WTC11 (cell line): Measurements from ENCODE around the gene TUBA4B. TPM values are rescaled to one million over a fixed set of nuclear protein-coding genes. Genes with fewer than 3 reads are reported as not detected.

Experiments
- ATAC-seq: fragments of 200-7000 bp; cut with Tn5 transposase; 2 replicates; pipeline ENCODE4 v1.10.0; 2021; ENCODE audit warnings: mild to moderate bottlenecking, moderate library complexity
- CTCF ChIA-PET: fragments of 300-600 bp; sonication (Branson Sonifier 250); formaldehyde crosslinking; loops from one replicate; lab custom pipeline; 2021; ENCODE audit warnings: antibody characterized with exemption; lab: Charles Lee
- POLR2A ChIA-PET: fragments of 350-600 bp; sonication (Branson Sonifier 250); formaldehyde crosslinking; loops from one replicate; lab custom pipeline; 2021; ENCODE audit warnings: antibody characterized with exemption; lab: Charles Lee
- DNase-seq: peaks from one replicate; pipeline ENCODE4 v3.0.0; 2021; ENCODE audit warnings: low spot score
- H3K27ac Mint-ChIP-seq: 2 replicates; pipeline ENCODE4 v1.8.0; 2021; ENCODE audit warnings: mixed read lengths
- H3K27me3 Mint-ChIP-seq: 2 replicates; pipeline ENCODE4 v1.8.0; 2021; ENCODE audit warnings: low read depth, mild to moderate bottlenecking, moderate library complexity, mixed read lengths
- H3K36me3 Mint-ChIP-seq: 2 replicates; pipeline ENCODE4 v1.8.0; 2021; ENCODE audit warnings: mixed read lengths
- H3K4me1 Mint-ChIP-seq: 2 replicates; pipeline ENCODE4 v1.8.0; 2022; ENCODE audit warnings: mixed read lengths
- H3K4me3 Mint-ChIP-seq: 2 replicates; pipeline ENCODE4 v1.8.0; 2021; ENCODE audit warnings: mild to moderate bottlenecking, moderate library complexity, mixed read lengths
- H3K9me3 Mint-ChIP-seq: 2 replicates; pipeline ENCODE4 v1.8.0; 2021; ENCODE audit warnings: mixed read lengths
- CBFB ChIP-seq: sonication (generic); formaldehyde crosslinking; IDR thresholded peaks from 2 replicates; pipeline ENCODE4 v1.8.1; 2022; ENCODE audit warnings: mild to moderate bottlenecking, low read depth, missing genetic modification reagents
- CREB1 ChIP-seq: sonication (generic); formaldehyde crosslinking; IDR thresholded peaks from 2 replicates; pipeline ENCODE4 v1.8.0; 2023; ENCODE audit warnings: mild to moderate bottlenecking, missing genetic modification reagents
- CREM ChIP-seq: sonication (generic); formaldehyde crosslinking; IDR thresholded peaks from 2 replicates; pipeline ENCODE4 v1.8.1; 2022; ENCODE audit warnings: mild to moderate bottlenecking, missing genetic modification reagents, moderate library complexity
- ELF4 ChIP-seq: sonication (generic); formaldehyde crosslinking; IDR thresholded peaks from 2 replicates; pipeline ENCODE4 v1.8.1; 2022; ENCODE audit warnings: low read depth, mild to moderate bottlenecking, moderate library complexity, missing genetic modification reagents
- FOXJ3 ChIP-seq: sonication (generic); formaldehyde crosslinking; IDR thresholded peaks from 2 replicates; pipeline ENCODE4 v1.9.0; 2021; ENCODE audit warnings: missing genetic modification reagents, mild to moderate bottlenecking, borderline replicate concordance
- FOXK1 ChIP-seq: sonication (generic); formaldehyde crosslinking; IDR thresholded peaks from 2 replicates; pipeline ENCODE4 v1.8.0; 2022; ENCODE audit warnings: mild to moderate bottlenecking, moderate library complexity, missing genetic modification reagents
- KAT7 ChIP-seq: sonication (generic); formaldehyde crosslinking; IDR thresholded peaks from 2 replicates; pipeline ENCODE4 v1.8.1; 2023; ENCODE audit warnings: missing genetic modification reagents, mild to moderate bottlenecking, borderline replicate concordance
- MXD4 ChIP-seq: fragments of 250-450 bp; sonication (Bioruptor Pico); IDR thresholded peaks from 2 replicates; pipeline ENCODE4 v1.8.0; 2021; ENCODE audit warnings: mild to moderate bottlenecking, moderate library complexity, borderline replicate concordance
- NFE2L1 ChIP-seq: sonication (generic); formaldehyde crosslinking; IDR thresholded peaks from 2 replicates; pipeline ENCODE4 v1.8.1; 2023; ENCODE audit warnings: missing genetic modification reagents
- NR1H2 ChIP-seq: sonication (generic); formaldehyde crosslinking; IDR thresholded peaks from 2 replicates; pipeline ENCODE4 v1.9.0; 2021; ENCODE audit warnings: mild to moderate bottlenecking, moderate library complexity, missing genetic modification reagents
- NR3C1 ChIP-seq: sonication (generic); formaldehyde crosslinking; conservative IDR thresholded peaks from 2 replicates; pipeline ENCODE4 v1.8.1; 2023; ENCODE audit warnings: low read depth, mild to moderate bottlenecking, missing genetic modification reagents
- SOX15 ChIP-seq: fragments of 250-450 bp; sonication (Bioruptor Pico); IDR thresholded peaks from 2 replicates; pipeline ENCODE4 v1.9.0; 2021; ENCODE audit warnings: mild to moderate bottlenecking
- ZBTB21 ChIP-seq: sonication (generic); formaldehyde crosslinking; IDR thresholded peaks from 2 replicates; pipeline ENCODE4 v1.8.1; 2023; ENCODE audit warnings: mild to moderate bottlenecking, missing genetic modification reagents, borderline replicate concordance
- ZNF219 ChIP-seq: sonication (generic); formaldehyde crosslinking; IDR thresholded peaks from 2 replicates; pipeline ENCODE4 v1.8.0; 2023; ENCODE audit warnings: missing genetic modification reagents, mild to moderate bottlenecking, borderline replicate concordance
- ZNF317 ChIP-seq: sonication (generic); formaldehyde crosslinking; IDR thresholded peaks from 2 replicates; pipeline ENCODE4 v1.8.1; 2023; ENCODE audit warnings: low read depth, mild to moderate bottlenecking, moderate library complexity, missing genetic modification reagents, borderline replicate concordance
- ZNF396 ChIP-seq: fragments of 250-450 bp; sonication (Bioruptor Pico); IDR thresholded peaks from 2 replicates; pipeline ENCODE4 v1.8.0; 2021; ENCODE audit warnings: mild to moderate bottlenecking, moderate library complexity, borderline replicate concordance
- ZNF671 ChIP-seq: fragments of 250-450 bp; sonication (Bioruptor Pico); IDR thresholded peaks from 2 replicates; pipeline ENCODE4 v1.8.0; 2021; ENCODE audit warnings: mild to moderate bottlenecking
- total RNA-seq: library from RNA; stranded (reverse); gene quantifications from 3 replicates; pipeline ENCODE4 v1.2.3, GENCODE V29; 2021
- TF ChIP-seq, protein P1 (sequence below): sonication (generic); formaldehyde crosslinking; IDR thresholded peaks from 2 replicates; pipeline ENCODE4 v1.8.1; 2023; ENCODE audit warnings: mild to moderate bottlenecking, moderate library complexity, missing genetic modification reagents
- TF ChIP-seq, protein P2 (sequence below): sonication (generic); formaldehyde crosslinking; IDR thresholded peaks from 2 replicates; pipeline ENCODE4 v1.8.0; 2022; ENCODE audit warnings: mild to moderate bottlenecking, missing genetic modification reagents
- TF ChIP-seq, protein P3 (sequence below): sonication (generic); formaldehyde crosslinking; IDR thresholded peaks from 2 replicates; pipeline ENCODE4 v1.8.0; 2023; ENCODE audit warnings: mild to moderate bottlenecking, missing genetic modification reagents
- TF ChIP-seq, protein P4 (sequence below): sonication (generic); formaldehyde crosslinking; conservative IDR thresholded peaks from 2 replicates; pipeline ENCODE4 v1.8.1; 2022; ENCODE audit warnings: mild to moderate bottlenecking, missing genetic modification reagents
- TF ChIP-seq, protein P5 (sequence below): sonication (generic); formaldehyde crosslinking; IDR thresholded peaks from 2 replicates; pipeline ENCODE4 v1.8.0; 2023; ENCODE audit warnings: missing genetic modification reagents
- TF ChIP-seq, protein P6 (sequence below): fragments of 250-450 bp; sonication (Bioruptor Pico); IDR thresholded peaks from 2 replicates; pipeline ENCODE4 v1.9.0; 2021; ENCODE audit warnings: mild to moderate bottlenecking
- TF ChIP-seq, protein P7 (sequence below): sonication (generic); formaldehyde crosslinking; IDR thresholded peaks from 2 replicates; pipeline ENCODE4 v1.8.0; 2022; ENCODE audit warnings: mild to moderate bottlenecking, missing genetic modification reagents
- TF ChIP-seq, protein P8 (sequence below): sonication (generic); formaldehyde crosslinking; conservative IDR thresholded peaks from 2 replicates; pipeline ENCODE4 v1.8.1; 2023; ENCODE audit warnings: mild to moderate bottlenecking, low read depth, missing genetic modification reagents, moderate library complexity

Gene TUBA4B
- total RNA-seq, 1 experiment from 2014 or later: 0.20 TPM

DNA sequence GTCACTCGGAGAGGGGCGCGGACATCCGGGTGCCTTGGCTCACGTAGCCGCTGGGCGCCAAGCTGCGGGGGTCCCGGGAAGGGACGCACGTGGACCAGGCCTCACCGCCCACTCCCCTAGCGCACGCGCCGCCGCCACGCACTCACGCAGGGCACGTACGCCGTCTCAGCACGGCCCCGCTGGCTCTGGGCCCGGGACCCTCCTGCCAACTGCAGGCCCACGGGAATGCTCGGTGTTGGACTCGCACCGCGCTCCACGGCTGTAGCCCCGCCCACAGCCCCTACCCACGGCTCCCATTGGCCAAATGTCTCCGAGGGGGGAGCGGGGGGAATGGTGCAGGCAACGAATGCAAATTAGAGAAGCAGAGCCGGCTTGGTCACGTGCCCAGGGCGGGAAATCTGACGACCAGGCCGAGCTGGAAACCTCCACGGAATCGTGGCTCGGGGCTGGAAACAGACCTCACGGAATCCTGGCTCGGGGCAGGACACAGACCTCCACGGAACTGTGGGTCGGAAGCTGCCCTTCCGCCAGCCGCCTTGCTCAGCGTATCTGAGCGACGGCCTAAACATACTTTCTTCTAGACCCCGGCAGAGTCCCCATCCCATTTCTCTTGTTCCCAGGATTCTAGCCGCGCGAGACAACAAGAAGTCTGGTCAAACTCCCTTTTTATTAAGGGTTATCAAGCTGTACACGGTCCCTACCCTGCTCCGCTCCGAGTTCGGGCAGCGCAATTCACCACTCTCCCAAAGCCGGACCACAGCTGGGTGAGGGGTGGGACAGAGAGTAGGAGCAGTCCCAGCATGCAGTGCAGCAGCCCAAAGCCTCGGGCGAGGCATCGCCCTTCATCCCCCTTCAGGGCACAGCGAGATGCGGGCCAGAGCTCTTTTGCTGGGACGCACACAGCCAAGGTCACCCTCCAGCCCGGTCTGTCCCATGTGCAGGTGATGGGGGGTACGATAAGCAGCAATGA, 34.0 kb upstream of the TUBA4B start, which contains the start of gene ABCB6:
Gene ABCB6, minus strand, starts transcription at position 227 of the 970 bp plus-strand sequence. CDS start 285 bp downstream, outside the sequence.
- Mint-ChIP-seq H3K36me3 (peaks cover 38% of the 10 kb centered on the region), H3K9me3 (no peaks in the 10 kb centered on the region), H3K4me3 (peak within 1 kb of the TSS; percentile 85), H3K27ac (peak within 1 kb of the TSS; percentile 79), H3K27me3 (no peaks in the 10 kb centered on the region), H3K4me1 (peaks cover 25% of the 10 kb centered on the region)
- ATAC-seq (peak; percentile 74), DNase-seq (peak; percentile 92)
- CTCF ChIA-PET: interaction anchor here (0.7 to 2.8 kb wide), 11 partner anchors 10 to 310 kb away, joined by 3 to 24 read pairs (median 4); partner anchors contain the start of genes ANKZF1, ATG9A, DNPEP and TUBA4B
- POLR2A ChIA-PET: interaction anchor here (1.0 to 3.0 kb wide), 8 partner anchors 11 to 265 kb away, joined by 4 to 21 read pairs (median 10); partner anchors contain the start of genes ANKZF1, ATG9A, DNAJB2 and DNPEP
- TF ChIP-seq, protein P1, sequence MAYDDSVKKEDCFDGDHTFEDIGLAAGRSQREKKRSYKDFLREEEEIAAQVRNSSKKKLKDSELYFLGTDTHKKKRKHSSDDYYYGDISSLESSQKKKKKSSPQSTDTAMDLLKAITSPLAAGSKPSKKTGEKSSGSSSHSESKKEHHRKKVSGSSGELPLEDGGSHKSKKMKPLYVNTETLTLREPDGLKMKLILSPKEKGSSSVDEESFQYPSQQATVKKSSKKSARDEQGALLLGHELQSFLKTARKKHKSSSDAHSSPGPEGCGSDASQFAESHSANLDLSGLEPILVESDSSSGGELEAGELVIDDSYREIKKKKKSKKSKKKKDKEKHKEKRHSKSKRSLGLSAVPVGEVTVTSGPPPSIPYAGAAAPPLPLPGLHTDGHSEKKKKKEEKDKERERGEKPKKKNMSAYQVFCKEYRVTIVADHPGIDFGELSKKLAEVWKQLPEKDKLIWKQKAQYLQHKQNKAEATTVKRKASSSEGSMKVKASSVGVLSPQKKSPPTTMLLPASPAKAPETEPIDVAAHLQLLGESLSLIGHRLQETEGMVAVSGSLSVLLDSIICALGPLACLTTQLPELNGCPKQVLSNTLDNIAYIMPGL (CRISPR knock-in tag): peak; percentile 55; the same call in 1 of the 2 replicates
- TF ChIP-seq KAT7 (CRISPR knock-in tag): no peak
- no peak for TF ChIP-seq ZNF671
- TF ChIP-seq, protein P2, sequence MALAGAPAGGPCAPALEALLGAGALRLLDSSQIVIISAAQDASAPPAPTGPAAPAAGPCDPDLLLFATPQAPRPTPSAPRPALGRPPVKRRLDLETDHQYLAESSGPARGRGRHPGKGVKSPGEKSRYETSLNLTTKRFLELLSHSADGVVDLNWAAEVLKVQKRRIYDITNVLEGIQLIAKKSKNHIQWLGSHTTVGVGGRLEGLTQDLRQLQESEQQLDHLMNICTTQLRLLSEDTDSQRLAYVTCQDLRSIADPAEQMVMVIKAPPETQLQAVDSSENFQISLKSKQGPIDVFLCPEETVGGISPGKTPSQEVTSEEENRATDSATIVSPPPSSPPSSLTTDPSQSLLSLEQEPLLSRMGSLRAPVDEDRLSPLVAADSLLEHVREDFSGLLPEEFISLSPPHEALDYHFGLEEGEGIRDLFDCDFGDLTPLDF (CRISPR knock-in tag): no peak
- TF ChIP-seq FOXK1 (CRISPR knock-in tag): peak; percentile 83
- no peak for TF ChIP-seq ZNF396 (CRISPR knock-in tag)
- TF ChIP-seq ZNF317 (CRISPR knock-in tag): no peak
- TF ChIP-seq NR1H2: no peak
- TF ChIP-seq CREM (CRISPR knock-in tag): peak; percentile 43; the same call in 1 of the 2 replicates
- no peak for TF ChIP-seq CREB1 (CRISPR knock-in tag)
- TF ChIP-seq, protein P3, sequence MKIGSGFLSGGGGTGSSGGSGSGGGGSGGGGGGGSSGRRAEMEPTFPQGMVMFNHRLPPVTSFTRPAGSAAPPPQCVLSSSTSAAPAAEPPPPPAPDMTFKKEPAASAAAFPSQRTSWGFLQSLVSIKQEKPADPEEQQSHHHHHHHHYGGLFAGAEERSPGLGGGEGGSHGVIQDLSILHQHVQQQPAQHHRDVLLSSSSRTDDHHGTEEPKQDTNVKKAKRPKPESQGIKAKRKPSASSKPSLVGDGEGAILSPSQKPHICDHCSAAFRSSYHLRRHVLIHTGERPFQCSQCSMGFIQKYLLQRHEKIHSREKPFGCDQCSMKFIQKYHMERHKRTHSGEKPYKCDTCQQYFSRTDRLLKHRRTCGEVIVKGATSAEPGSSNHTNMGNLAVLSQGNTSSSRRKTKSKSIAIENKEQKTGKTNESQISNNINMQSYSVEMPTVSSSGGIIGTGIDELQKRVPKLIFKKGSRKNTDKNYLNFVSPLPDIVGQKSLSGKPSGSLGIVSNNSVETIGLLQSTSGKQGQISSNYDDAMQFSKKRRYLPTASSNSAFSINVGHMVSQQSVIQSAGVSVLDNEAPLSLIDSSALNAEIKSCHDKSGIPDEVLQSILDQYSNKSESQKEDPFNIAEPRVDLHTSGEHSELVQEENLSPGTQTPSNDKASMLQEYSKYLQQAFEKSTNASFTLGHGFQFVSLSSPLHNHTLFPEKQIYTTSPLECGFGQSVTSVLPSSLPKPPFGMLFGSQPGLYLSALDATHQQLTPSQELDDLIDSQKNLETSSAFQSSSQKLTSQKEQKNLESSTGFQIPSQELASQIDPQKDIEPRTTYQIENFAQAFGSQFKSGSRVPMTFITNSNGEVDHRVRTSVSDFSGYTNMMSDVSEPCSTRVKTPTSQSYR (CRISPR knock-in tag): peak; percentile 24; the same call in 1 of the 2 replicates
- TF ChIP-seq, protein P4, sequence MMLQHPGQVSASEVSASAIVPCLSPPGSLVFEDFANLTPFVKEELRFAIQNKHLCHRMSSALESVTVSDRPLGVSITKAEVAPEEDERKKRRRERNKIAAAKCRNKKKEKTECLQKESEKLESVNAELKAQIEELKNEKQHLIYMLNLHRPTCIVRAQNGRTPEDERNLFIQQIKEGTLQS (CRISPR knock-in tag): no peak
- TF ChIP-seq, protein P5, sequence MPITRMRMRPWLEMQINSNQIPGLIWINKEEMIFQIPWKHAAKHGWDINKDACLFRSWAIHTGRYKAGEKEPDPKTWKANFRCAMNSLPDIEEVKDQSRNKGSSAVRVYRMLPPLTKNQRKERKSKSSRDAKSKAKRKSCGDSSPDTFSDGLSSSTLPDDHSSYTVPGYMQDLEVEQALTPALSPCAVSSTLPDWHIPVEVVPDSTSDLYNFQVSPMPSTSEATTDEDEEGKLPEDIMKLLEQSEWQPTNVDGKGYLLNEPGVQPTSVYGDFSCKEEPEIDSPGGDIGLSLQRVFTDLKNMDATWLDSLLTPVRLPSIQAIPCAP (CRISPR knock-in tag): 0 out of 2 replicates have a peak, but pooled peaks have one; percentile 6
- no peak for TF ChIP-seq MXD4
- peak; percentile 78 for TF ChIP-seq NFE2L1 (CRISPR knock-in tag)
- TF ChIP-seq, protein P6, sequence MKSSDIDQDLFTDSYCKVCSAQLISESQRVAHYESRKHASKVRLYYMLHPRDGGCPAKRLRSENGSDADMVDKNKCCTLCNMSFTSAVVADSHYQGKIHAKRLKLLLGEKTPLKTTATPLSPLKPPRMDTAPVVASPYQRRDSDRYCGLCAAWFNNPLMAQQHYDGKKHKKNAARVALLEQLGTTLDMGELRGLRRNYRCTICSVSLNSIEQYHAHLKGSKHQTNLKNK: no peak
- TF ChIP-seq, protein P7, sequence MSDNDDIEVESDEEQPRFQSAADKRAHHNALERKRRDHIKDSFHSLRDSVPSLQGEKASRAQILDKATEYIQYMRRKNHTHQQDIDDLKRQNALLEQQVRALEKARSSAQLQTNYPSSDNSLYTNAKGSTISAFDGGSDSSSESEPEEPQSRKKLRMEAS (CRISPR knock-in tag): peak; percentile 99
- TF ChIP-seq NR3C1: no peak
- TF ChIP-seq ZBTB21: peak; percentile 78; the same call in 1 of the 2 replicates
- no peak for TF ChIP-seq SOX15 (CRISPR knock-in tag)
- 0 out of 2 replicates have a peak, but pooled peaks have one; percentile 84 for TF ChIP-seq ZNF219 (CRISPR knock-in tag)
- TF ChIP-seq, protein P8, sequence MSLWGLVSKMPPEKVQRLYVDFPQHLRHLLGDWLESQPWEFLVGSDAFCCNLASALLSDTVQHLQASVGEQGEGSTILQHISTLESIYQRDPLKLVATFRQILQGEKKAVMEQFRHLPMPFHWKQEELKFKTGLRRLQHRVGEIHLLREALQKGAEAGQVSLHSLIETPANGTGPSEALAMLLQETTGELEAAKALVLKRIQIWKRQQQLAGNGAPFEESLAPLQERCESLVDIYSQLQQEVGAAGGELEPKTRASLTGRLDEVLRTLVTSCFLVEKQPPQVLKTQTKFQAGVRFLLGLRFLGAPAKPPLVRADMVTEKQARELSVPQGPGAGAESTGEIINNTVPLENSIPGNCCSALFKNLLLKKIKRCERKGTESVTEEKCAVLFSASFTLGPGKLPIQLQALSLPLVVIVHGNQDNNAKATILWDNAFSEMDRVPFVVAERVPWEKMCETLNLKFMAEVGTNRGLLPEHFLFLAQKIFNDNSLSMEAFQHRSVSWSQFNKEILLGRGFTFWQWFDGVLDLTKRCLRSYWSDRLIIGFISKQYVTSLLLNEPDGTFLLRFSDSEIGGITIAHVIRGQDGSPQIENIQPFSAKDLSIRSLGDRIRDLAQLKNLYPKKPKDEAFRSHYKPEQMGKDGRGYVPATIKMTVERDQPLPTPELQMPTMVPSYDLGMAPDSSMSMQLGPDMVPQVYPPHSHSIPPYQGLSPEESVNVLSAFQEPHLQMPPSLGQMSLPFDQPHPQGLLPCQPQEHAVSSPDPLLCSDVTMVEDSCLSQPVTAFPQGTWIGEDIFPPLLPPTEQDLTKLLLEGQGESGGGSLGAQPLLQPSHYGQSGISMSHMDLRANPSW (CRISPR knock-in tag): no peak
- no peak for TF ChIP-seq CBFB (CRISPR knock-in tag)
- no peak for TF ChIP-seq FOXJ3 (CRISPR knock-in tag)
- TF ChIP-seq ELF4 (CRISPR knock-in tag): no peak
